Cardiac septum (tissue), 1 donor: Measurements from ENCODE around the gene ATG4C. TPM values are rescaled to one million over a fixed set of nuclear protein-coding genes. Genes with fewer than 3 reads are reported as not detected.

Experiments
- DNase-seq: peaks from one replicate; pipeline ENCODE4 v3.0.0-alpha.2; 2020; ENCODE audit warnings: low spot score
- intact Hi-C: fragments of 100-400 bp; cut with DNase I; formaldehyde crosslinking; loops from one replicate; pipeline ENCODE4 v1.14.0; 2022
- total RNA-seq: library from RNA; stranded (reverse); fragmentation: NEBNext Ultra II Directional; extraction: Animal tissue kit (Norgen Biotek cat#: 25700); gene quantifications from one replicate; pipeline ENCODE4 v1.2.1, GENCODE V29; 2021
- donor health status: DM: no; HTN: no; CAD: no.

The ATG4C gene
- total RNA-seq, 1 donor from 2014 or later: 7.6 TPM

DNA sequence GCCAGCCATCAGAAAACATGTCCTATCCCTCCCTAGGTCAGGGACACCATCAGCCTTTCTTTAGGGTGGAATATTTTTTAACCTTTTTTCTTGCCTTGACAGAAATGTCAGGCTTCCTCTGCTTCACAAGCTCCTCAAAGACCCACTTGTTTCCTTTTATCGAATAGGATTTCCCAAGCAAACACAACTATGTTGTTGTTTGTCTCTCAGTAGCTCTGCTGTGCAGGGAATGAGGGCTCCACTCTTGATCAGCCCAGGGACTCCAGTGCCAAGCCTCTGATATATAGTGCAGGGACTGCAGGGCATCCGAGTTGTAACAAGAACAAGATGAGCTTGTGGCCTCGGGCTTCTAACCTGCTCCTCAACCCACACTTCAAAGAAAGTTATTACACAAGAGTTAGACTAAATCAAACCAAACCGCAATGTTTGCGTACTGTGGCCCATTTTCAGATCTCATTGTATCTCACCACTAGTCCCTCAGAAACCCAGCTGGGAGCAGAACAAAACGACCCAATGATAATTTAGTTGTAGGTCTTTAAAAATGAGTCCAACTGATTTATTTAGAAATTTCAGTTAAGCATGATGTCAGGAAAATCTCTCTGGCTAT, 108.1 kb downstream of the ATG4C start:
- intact Hi-C loops: no loop called here

GRCh38 chr1:62897788-62898187, 113.9 kb downstream of the ATG4C start:
- intact Hi-C loops: no loop called here
- DNase-seq: no peak

More for the DNA sequence above, 108.1 kb downstream of the ATG4C start:
- no peak for DNase-seq

GRCh38 chr1:62900566-62900965, 116.6 kb downstream of the ATG4C start:
- intact Hi-C loops: no loop called here
- no peak for DNase-seq

DNA sequence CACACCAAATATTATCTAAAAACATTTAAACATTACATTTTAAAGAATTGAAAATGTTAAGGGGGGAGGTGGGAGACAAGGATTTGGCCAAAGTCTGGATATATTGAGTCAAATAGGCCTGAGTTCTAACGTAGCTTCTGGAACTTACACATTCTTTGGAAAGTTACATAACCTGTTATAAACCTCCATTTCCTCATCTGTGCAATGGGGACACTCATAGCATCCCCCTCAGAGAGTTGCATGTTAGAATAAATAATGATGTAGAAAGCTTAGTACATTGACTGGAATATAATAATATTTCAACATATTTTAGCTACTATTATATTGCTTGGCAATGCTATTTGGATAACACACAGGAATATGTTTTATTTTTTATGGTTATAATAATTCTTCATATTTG, 117.7 kb downstream of the ATG4C start:
- intact Hi-C loops: no loop called here
- no peak for DNase-seq

DNA sequence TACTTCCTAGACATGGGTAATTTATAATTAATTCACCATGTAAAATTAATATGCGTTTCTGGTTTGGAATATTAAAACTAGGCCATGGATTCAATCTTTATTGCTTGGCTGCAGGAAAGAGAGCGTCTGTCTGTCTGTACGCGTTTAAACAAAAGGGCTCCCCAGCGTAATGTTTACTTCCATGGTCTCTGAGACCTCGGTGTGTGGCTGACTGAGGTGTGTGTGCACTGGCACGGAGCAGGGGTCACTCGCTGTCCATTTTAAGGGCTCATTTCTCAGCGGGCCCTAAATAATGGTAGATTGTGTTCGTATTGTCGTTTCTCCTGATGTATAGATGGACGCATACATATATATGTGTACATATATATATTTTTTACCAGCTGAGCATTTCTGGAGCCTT, 119.6 kb downstream of the ATG4C start:
- intact Hi-C loops: no loop called here
- DNase-seq: no peak

DNA sequence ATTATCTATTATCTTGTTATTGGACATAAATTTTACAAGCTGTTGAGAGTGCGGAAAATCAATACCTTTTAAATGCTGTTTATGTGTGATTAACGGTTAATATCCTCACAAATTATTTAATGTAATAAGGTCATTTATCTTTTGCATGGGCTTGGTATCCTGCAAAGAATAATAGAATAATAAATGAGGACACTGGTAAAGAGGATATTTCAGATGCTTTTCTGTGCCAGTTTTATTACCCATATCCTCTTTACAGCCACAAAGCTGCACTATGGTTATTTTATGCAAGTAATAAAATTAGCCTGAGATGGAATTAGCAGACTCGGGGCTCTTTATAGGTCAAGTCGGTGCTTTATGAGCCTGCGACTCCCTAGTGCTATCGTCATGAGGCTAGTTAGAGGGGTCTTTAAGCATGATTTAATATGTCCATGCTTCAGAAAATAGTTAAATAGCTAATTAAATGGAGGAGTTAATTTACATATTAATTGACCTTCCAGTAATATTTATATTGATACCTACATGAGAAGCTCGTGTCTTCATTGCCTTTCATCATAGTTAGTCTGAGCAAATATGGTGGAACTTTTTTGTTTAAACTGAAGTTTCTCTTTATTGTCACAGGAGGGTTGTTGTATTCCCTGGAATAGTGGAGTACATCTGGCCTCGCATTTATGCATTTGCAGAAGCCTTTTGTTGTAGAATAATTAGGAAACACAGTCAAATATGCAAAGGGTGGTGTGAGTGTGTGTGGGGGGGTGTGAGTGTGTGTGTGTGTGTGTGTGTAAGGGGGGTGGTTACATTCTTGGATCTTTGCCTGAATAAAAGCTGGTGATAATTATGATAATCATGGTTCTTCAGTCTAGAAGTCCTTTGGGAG, 120.3 kb downstream of the ATG4C start:
- DNase-seq: no peak
- intact Hi-C loops: no loop called here

GRCh38 chr1:62904856-62905225, 120.9 kb downstream of the ATG4C start:
- intact Hi-C loops: no loop called here
- DNase-seq: no peak

GRCh38 chr1:62905309-62905708, 121.4 kb downstream of the ATG4C start:
- intact Hi-C loops: no loop called here
- no peak for DNase-seq

- intact Hi-C loops: no loop called here
- no peak for DNase-seq
Observed at GRCh38 chr1:62905872-62906271, 121.9 kb downstream of the ATG4C start.

DNA sequence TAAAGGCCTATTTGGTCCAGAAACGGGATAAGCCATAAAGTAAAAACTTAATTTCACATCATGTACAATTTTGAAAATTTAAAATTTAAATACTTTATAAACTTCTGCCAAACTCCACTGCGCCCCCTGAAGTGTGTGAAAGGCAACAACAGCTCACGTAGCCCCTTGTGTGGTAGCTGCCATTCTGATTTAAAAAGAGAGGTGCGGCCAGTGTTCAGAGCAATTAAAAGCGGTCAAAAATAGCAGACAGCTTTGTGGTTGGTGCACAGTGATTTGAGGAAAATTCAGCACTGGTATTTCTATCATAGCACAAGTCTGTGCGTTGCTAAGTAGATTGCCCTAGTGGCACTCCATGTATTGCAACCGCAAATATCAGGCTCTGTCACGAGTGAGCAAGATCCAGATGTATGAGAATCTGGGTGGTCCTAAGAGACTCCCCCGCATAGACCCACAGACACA, 122.5 kb downstream of the ATG4C start:
- intact Hi-C loops: no loop called here
- DNase-seq: no peak

DNA sequence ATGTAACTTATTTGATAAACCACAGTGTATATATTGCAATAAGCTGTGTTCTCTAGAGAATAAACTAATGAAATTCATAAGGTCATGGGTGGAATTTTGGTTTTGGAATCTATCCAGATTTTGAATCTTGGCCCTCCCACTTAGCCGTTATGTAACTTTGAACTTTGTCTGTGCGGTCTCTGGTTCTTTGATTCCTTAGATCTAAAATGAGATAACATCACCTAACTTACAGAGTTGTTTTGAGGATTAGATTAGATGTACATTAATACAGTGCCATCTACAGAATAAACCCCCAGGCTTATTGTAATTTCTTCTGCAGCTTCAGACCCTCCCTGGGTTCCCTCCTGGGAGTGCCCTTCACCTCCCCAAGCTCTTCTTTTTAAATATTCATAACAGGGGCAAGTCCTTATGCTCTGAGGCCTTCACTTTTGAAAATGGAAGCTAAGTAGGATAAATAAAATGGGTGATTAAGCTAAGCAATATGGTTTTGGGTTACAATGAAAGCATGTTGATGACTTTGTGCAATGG, 124.3 kb downstream of the ATG4C start:
- intact Hi-C loops: no loop called here
- no peak for DNase-seq

DNA sequence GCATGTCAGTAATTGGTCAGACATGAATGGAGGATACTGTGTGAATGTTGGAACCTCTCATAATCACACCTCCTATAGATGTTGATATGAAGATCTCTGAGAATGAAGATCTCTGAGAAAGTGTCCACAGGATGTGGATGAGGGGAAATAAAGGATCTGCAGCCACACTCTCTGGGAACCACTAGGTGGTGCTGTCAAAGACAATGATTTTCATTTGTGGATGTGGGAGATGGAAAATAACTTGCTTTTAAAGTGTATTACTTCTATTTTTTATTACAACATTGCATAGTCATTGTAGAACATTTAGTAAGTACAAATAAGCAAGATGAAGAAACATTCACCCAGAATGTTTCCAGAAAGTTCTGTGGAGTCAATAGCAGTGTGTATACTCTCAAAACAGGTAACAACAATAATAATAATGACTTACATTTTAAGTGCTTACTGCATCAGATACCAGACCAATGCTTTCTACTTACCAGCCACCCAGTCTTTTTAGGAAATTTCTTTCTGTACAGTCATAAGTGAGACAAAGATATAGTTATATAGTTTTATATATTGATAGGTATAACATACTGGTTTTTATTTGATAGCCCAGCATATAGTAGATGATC, 128.2 kb downstream of the ATG4C start:
- intact Hi-C loops: no loop called here
- no peak for DNase-seq

Other genes with a start within 250 kb of the ATG4C start
- gene ANGPTL3, start 186.6 kb upstream of the ATG4C start, total RNA-seq: not detected
- 12.8 TPM for gene DOCK7, start 95.7 kb upstream of the ATG4C start, total RNA-seq